ENCODE data around the gene ANXA3.
"Not testable (repeated sequence)": the region's sequence is repeated elsewhere in the genome, so short reads cannot be mapped to it uniquely, and the experiment has no call there.

ANXA3 gene

GRCh38 chr4:78551420-78552351 lies at the start of gene ANXA3:
Gene ANXA3 (plus strand): TSS chr4:78551770. CDS start chr4:78554474, 2,704 bp downstream.
- no peak for DNase-seq

- not testable (repeated sequence) for DNase-seq
These were observed 45.3 kb upstream of the ANXA3 start for GRCh38 chr4:78506260-78506659.

GRCh38 chr4:78509043-78509442 lies 42.5 kb upstream of the ANXA3 start:
- no peak for DNase-seq

GRCh38 chr4:78510108-78510507 lies 41.5 kb upstream of the ANXA3 start:
- no peak for DNase-seq

GRCh38 chr4:78510681-78511080 lies 40.9 kb upstream of the ANXA3 start:
- DNase-seq, result no peak

GRCh38 chr4:78512357-78512920 lies 39.1 kb upstream of the ANXA3 start:
- DNase-seq, result no peak

- no peak for DNase-seq
These were observed 38.1 kb upstream of the ANXA3 start for GRCh38 chr4:78513411-78513975.

- no peak for DNase-seq
These were observed 34.4 kb upstream of the ANXA3 start for GRCh38 chr4:78517050-78517652.

GRCh38 chr4:78518561-78518960 lies 33.0 kb upstream of the ANXA3 start:
- no peak for DNase-seq

GRCh38 chr4:78519962-78520361 lies 31.6 kb upstream of the ANXA3 start:
- DNase-seq, result no peak

- DNase-seq, result no peak
These were observed 30.8 kb upstream of the ANXA3 start for GRCh38 chr4:78520808-78521226.

GRCh38 chr4:78524009-78524408 lies 27.6 kb upstream of the ANXA3 start:
- DNase-seq, result no peak

GRCh38 chr4:78525559-78525958 lies 26.0 kb upstream of the ANXA3 start:
- no peak for DNase-seq

- no peak for DNase-seq
These were observed 24.5 kb upstream of the ANXA3 start for GRCh38 chr4:78527103-78527502.

GRCh38 chr4:78527555-78527954 lies 24.0 kb upstream of the ANXA3 start:
- no peak for DNase-seq

GRCh38 chr4:78528327-78528726 lies 23.2 kb upstream of the ANXA3 start:
- DNase-seq, result no peak

GRCh38 chr4:78529569-78530209 lies 21.9 kb upstream of the ANXA3 start:
- DNase-seq, result no peak

GRCh38 chr4:78532046-78532445 lies 19.5 kb upstream of the ANXA3 start:
- DNase-seq, result no peak

- no peak for DNase-seq
These were observed 17.7 kb upstream of the ANXA3 start for GRCh38 chr4:78533854-78534253.

GRCh38 chr4:78534286-78534955 lies 17.1 kb upstream of the ANXA3 start:
- no peak for DNase-seq

- DNase-seq, result no peak
These were observed 9.2 kb upstream of the ANXA3 start for GRCh38 chr4:78542373-78542772.

GRCh38 chr4:78543424-78544125 lies 8.0 kb upstream of the ANXA3 start:
- no peak for DNase-seq
